ENCODE data around the gene PRDM16.
"Not testable (repeated sequence)": the region's sequence is repeated elsewhere in the genome, so short reads cannot be mapped to it uniquely, and the experiment has no call there.

Gene PRDM16

GRCh38 chr1:3273447-3273846, 204.4 kb downstream of the PRDM16 start:
- FAIRE-seq (peak; percentile 9), DNase-seq (ENCODE audit: low spot score) (no peak)

- DNase-seq (ENCODE audit: low spot score) (no peak), FAIRE-seq (no peak)
Observed at GRCh38 chr1:3274972-3275371, 206.0 kb downstream of the PRDM16 start.

GRCh38 chr1:3275471-3276340, 206.7 kb downstream of the PRDM16 start:
- FAIRE-seq (no peak), DNase-seq (ENCODE audit: low spot score) (no peak)

- FAIRE-seq (no peak), DNase-seq (ENCODE audit: low spot score) (no peak)
Observed at GRCh38 chr1:3276341-3276800, 207.4 kb downstream of the PRDM16 start.

- no peak for FAIRE-seq
- DNase-seq (ENCODE audit: low spot score) = no peak
Observed at GRCh38 chr1:3277011-3277471, 208.0 kb downstream of the PRDM16 start.

GRCh38 chr1:3277623-3278022, 208.6 kb downstream of the PRDM16 start:
- FAIRE-seq = no peak
- no peak for DNase-seq (ENCODE audit: low spot score)

GRCh38 chr1:3278416-3279181, 209.6 kb downstream of the PRDM16 start:
- FAIRE-seq (no peak), DNase-seq (ENCODE audit: low spot score) (no peak)

- DNase-seq (ENCODE audit: low spot score) = no peak
- no peak for FAIRE-seq
Observed at GRCh38 chr1:3279182-3279470, 210.1 kb downstream of the PRDM16 start.

- no peak for FAIRE-seq
- no peak for DNase-seq (ENCODE audit: low spot score)
Observed at GRCh38 chr1:3281735-3282134, 212.7 kb downstream of the PRDM16 start.

- no peak for DNase-seq (ENCODE audit: low spot score)
- no peak for FAIRE-seq
Observed at GRCh38 chr1:3282186-3282585, 213.2 kb downstream of the PRDM16 start.

GRCh38 chr1:3282656-3283430, 213.8 kb downstream of the PRDM16 start:
- FAIRE-seq (no peak), DNase-seq (ENCODE audit: low spot score) (no peak)

- FAIRE-seq (no peak), DNase-seq (ENCODE audit: low spot score) (no peak)
Observed at GRCh38 chr1:3283849-3284248, 214.8 kb downstream of the PRDM16 start.

- DNase-seq (ENCODE audit: low spot score) (no peak), FAIRE-seq (no peak)
Observed at GRCh38 chr1:3284691-3285090, 215.7 kb downstream of the PRDM16 start.

- DNase-seq (ENCODE audit: low spot score) (no peak), FAIRE-seq (no peak)
Observed at GRCh38 chr1:3285106-3285740, 216.2 kb downstream of the PRDM16 start.

- FAIRE-seq = not testable (repeated sequence)
Observed at GRCh38 chr1:3287095-3287494, 218.1 kb downstream of the PRDM16 start.

GRCh38 chr1:3287656-3288160, 218.7 kb downstream of the PRDM16 start:
- FAIRE-seq = no peak
- DNase-seq (ENCODE audit: low spot score) = no peak

More at GRCh38 chr1:3287095-3287494, 218.1 kb downstream of the PRDM16 start:
- not testable (repeated sequence) for DNase-seq (ENCODE audit: low spot score)

- no peak for FAIRE-seq
- no peak for DNase-seq (ENCODE audit: low spot score)
Observed at GRCh38 chr1:3289502-3289901, 220.5 kb downstream of the PRDM16 start.

- no peak for FAIRE-seq
Observed at GRCh38 chr1:3290438-3290837, 221.4 kb downstream of the PRDM16 start.

GRCh38 chr1:3290915-3291314, 221.9 kb downstream of the PRDM16 start:
- no peak for DNase-seq (ENCODE audit: low spot score)
- no peak for FAIRE-seq

More at GRCh38 chr1:3290438-3290837, 221.4 kb downstream of the PRDM16 start:
- DNase-seq (ENCODE audit: low spot score) = no peak

GRCh38 chr1:3292051-3292722, 223.2 kb downstream of the PRDM16 start:
- no peak for DNase-seq (ENCODE audit: low spot score)
- FAIRE-seq = no peak

All from urothelium cell line (cell line).